Left colon (tissue), 2 donors: ENCODE results near the gene ZAP70. TPM values are rescaled to one million over a fixed set of nuclear protein-coding genes. Genes with fewer than 3 reads are reported as not detected.

ENCODE experiments used
- ATAC-seq: fragments of 200-7000 bp; cut with Tn5 transposase; one replicate; pipeline ENCODE4 v1.9.1; 2020; ENCODE audit warnings: mild to moderate bottlenecking, moderate library complexity
- DNase-seq, 2 donors: peaks; one replicate each; pipeline ENCODE4 v3.0.0-alpha.2; 2020
- intact Hi-C, 2 donors: fragments of 100-400 bp; cut with DNase I in 1 of 2; cut with micrococcal nuclease in 1 of 2; formaldehyde crosslinking; loops; one replicate each; pipeline versions ENCODE4 v1.11.2 to v1.14.0; 2022; cut with DNase I, micrococcal nuclease
- total RNA-seq, 2 donors: library from RNA; stranded (reverse); fragmentation: NEBNext Ultra II Directional; extraction: Animal tissue kit (Norgen Biotek cat#: 25700); gene quantifications; one replicate each; pipeline ENCODE4 v1.2.1, GENCODE V29; 2021
- donor health status: DM: no; HTN: no; CAD: no.
- donor health status: DM: yes; HTN: yes; CAD: no.

ZAP70 gene
- total RNA-seq, 2 donors from 2014 or later = 2.8 to 2.9 TPM

DNA sequence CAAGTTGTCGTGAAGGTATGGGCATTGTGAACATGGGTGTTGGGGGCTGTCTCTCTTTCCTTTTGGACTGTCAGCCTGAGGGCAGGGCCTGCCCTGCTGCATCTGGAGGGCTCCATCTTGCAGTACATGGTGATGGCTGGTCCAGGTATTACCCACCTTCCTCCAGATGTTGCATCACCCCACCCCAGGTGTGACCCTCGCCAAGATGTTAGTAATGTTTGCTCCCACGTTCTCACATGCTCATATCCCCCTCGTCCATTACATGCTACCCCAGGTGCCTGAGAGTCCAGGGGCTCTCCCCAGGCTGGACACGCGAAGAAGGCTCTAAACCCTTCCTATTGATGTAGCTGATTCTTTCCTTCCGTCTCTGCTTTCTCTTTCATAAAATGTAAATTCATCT lies 13.9 kb downstream of the ZAP70 start:
- ATAC-seq (no peak), DNase-seq (no peak)
- intact Hi-C loops = no loop called here

DNA sequence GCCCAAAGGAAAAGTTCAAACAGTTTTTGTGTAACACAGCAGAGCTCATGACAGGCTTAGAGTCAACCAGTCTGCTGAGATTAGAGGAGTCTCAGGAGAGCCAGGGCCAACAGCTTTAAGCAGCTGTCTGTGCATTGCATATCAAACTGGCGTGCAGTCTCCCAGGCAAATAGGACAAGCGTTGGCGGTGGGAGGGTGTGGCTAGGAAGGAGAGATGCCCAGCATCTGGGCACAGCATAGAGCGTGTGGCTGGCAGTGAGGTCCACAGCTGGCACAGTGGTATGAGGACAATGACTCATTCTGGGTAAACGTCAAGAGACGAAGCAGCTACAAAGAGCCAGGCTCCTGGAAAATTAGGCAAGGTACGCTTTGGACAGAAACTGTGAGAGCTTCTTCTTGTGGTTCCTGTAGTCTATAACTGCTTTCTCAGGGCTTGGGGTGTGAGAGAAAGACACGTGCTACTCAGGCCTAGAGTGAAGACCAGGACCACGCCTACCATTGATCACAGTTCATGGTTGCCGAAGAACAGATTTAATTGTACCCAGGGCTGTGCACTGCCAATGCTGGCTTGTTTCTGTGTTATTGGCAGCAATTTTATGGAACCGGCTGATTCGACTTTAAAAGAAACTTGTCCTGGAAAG lies 14.8 kb downstream of the ZAP70 start:
- peak; percentile 28 for ATAC-seq
- no peak for DNase-seq
- intact Hi-C loops = no loop called here

DNA sequence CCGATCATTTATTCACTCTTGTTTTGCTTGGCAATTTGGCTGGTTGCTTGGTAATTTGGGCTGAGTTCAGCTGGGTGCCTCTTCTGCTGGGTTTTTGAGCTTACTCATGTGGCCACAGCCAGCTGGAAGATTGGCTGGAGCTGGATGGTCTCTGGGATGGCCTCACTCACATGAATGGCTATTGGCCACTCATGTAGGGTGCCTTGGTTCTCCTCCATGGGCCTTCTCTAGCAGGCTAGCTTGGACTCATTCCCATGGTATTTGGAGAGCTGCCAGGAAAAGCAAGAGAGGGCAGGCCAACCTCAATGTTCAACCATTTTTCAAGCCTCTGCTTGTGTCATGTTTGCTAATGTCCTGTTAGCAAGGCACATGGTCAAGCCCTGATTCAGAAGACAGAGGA lies 16.9 kb downstream of the ZAP70 start:
- intact Hi-C loops = no loop called here
- ATAC-seq (no peak), DNase-seq (no peak)

DNA sequence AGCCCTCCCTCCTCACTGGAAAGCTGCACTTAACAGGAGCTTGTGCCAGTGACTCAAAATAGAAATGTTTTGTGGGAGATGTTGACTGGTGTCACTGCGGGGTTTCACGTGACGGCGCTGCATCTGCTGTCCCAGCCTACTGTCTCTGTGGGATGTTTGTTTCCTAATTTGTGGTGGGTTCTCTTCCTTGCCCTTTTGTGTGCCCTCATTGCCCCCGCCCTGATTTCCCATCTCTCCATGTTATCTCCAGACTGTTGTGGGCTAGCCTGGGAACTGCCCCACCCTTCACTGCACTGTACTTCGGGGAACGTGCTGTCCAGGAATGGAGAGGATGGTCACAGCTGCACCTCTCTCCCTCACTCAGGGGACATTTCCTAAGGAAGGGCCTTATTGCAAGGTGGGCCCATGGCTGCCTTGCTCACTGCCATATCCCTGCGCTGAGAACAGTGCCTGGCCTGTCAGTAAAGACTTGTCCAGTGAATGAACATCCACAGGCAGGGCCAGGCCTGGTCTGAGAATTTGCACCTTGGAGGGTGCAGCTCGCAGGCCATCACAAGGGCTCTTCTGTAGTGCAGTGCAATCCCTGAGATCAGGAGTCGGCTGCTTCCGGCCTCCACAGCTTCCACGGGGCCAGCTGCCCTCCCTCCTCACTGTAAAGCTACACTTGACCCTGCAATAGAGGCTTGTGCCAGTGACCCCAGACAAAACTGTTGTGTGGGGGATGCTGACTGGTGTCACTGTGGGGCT lies 18.1 kb downstream of the ZAP70 start:
- intact Hi-C loops = no loop called here
- ATAC-seq (no peak), DNase-seq (no peak)

DNA sequence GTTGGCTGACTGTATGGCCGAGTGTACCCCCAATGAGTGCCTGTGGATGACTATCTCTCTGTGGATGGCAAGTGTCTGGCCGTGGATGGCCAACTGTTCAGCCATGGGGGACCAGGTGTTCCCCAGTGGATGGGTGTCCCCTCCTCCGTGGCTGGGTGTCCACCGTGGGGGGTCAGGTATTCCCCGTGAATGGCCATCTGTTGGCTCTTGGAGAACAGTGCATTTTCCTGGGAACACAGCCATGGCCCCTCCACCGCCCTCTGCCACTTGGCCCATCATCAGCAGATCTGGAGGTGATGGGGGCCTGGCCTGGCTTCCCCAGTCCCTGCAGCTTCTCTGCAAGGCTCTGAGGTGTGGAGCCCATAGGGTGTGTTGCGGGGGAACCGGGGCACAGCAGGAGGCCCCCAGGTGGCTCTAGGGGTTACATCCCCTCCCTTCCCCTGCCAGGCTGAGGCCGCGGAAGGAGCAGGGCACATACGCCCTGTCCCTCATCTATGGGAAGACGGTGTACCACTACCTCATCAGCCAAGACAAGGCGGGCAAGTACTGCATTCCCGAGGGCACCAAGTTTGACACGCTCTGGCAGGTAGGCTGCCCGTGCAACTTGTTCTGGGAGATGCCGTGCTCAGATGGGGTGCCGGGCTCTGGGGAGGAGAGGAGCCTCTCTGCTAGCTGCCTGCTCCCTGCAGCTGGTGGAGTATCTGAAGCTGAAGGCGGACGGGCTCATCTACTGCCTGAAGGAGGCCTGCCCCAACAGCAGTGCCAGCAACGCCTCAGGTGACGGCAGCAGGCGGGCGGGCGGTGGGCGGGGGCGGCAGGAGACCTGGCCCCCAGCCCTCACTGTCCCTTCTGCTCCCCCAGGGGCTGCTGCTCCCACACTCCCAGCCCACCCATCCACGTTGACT lies 19.3 kb downstream of the ZAP70 start:
- ATAC-seq (no peak), DNase-seq (no peak)
- intact Hi-C loops = no loop called here

DNA sequence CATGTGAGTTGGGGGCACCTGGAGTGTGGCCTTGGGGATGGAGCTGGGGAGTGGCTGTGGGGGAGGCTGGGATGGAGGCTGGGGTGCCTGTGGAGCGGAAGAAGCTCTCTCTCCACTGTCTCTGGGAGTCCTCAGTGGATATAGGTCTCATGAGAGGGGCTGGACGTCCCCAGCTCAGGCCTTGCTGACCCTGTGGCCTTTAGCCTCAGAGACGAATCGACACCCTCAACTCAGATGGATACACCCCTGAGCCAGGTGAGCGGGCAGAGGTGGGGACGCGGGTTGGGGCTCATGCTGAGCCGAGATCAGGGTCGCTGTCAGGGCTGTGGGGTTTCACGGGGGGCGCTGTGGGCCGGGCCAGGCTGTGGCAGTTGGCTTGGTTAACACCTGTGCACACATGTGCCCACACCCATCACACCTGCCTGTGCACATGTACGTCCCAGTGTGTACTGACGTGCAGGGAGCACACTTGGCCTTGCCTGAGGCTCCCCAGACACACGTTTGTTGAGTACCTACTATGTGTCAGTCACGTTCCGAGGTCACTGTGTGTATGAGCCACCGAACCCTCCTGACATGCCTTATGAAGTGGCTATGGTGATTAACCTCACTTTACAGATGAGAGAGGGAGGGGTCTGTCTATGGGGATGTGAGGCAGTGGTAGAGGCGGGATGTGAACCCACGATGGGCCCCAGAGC lies 20.1 kb downstream of the ZAP70 start:
- DNase-seq = no peak
- intact Hi-C loops = no loop called here

DNA sequence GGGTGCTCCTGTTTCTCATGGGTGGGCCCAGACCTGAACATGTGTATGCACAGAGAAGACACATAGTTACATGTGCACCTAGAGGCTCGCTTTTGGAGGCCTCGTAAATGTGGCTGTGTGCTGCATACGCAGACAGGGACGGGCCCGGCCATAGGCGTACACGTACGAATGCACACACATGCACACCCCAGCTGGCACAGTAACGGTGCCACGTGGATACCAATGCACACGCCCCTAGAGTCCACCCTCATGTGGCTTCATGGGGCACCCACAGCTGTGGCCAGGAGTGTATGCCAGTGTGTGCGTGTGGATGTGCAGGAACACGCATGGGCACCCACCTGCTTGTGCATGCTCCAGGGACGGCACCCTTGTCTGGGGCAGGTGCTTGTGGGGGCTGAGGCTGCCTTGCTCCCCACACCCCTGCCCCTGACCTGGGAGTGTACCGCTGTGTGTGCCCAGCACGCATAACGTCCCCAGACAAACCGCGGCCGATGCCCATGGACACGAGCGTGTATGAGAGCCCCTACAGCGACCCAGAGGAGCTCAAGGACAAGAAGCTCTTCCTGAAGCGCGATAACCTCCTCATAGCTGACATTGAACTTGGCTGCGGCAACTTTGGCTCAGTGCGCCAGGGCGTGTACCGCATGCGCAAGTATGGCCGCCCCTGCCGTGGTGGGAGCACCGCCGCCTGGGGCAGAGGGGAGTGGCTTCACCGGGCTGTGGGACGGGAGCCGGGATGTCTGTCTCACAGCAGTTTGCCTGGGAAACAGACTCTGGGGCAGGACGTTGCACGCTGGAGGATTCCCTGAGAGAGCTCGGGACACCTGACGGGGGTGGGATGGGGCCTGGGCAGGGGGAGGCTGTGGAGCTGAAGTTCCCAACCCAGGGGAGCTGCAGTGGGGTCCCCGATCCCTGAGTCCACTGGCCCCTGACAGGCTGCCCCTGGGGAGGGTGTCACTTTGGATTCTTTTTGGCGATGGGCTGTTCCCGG lies 21.0 kb downstream of the ZAP70 start:
- DNase-seq = no peak
- intact Hi-C loops = no loop called here
- ATAC-seq = no peak

More for the DNA sequence above, 20.1 kb downstream of the ZAP70 start:
- ATAC-seq = no peak

DNA sequence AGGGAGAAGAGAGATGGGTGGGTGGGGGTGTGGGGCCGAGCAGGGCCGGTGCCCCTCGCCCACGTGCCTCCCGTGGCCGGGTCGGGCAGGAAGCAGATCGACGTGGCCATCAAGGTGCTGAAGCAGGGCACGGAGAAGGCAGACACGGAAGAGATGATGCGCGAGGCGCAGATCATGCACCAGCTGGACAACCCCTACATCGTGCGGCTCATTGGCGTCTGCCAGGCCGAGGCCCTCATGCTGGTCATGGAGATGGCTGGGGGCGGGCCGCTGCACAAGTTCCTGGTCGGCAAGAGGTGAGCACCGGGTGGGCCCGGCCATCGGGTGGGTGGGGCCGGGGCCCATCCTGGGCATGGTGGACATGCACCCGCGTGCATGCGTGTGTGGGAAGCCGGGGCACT lies 21.8 kb downstream of the ZAP70 start:
- intact Hi-C loops = no loop called here
- no peak for DNase-seq
- no peak for ATAC-seq

DNA sequence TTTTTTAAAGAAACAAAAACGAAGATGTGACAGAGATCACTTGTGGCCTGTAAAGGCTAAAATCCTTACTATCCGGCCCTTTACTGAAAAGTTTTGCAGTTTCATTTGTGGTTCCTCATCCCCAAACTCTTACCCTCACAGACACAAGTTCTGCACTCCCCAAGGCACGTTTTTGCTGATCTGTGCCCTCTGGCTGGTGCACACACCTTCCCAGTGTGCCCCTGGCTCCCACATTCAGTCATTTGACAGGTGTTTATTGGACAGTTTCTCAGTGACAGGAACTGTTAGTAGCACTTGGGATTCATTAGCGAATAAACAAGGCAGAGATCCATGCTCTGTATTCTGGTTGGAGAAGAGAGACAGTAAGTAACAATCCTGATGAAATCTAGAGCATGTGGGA lies 22.8 kb downstream of the ZAP70 start:
- DNase-seq (no peak), ATAC-seq (no peak)
- intact Hi-C loops = no loop called here

DNA sequence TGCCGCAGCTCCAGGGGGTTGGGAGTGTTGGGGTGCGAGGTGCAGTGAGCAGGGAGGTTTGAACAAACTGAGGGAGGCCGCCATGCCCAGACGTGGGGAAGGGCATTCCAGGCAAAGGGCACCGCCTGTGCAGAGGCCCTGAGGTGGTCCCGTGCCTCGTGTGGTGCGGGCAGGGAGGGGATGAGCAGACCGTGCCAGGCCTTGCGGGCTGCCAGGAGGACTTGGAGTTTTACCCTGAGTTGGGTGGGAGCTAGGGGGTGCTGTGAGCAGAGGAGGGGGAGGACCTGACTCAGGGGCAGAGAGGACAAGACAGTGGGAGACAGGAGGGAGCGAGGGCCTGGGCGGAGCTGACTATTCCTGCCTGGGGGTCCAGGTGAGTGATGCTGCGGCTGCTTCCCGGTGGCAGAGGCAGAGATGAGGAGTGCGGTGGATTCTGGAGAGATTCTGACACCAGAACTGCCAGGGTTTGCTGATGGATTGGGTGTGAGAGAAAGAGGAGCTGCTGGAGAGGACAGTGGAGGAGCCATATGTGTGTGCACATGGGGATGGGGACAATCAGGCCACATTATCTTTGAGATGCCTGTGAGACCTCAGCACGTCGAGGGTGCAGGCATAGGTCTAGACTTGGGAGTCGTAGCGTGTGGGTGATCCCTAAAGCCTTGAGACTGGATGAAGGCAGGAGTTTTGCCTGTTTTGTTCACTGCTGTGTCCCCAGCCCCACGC lies 23.4 kb downstream of the ZAP70 start:
- no peak for DNase-seq
- ATAC-seq = no peak
- intact Hi-C loops = no loop called here

DNA sequence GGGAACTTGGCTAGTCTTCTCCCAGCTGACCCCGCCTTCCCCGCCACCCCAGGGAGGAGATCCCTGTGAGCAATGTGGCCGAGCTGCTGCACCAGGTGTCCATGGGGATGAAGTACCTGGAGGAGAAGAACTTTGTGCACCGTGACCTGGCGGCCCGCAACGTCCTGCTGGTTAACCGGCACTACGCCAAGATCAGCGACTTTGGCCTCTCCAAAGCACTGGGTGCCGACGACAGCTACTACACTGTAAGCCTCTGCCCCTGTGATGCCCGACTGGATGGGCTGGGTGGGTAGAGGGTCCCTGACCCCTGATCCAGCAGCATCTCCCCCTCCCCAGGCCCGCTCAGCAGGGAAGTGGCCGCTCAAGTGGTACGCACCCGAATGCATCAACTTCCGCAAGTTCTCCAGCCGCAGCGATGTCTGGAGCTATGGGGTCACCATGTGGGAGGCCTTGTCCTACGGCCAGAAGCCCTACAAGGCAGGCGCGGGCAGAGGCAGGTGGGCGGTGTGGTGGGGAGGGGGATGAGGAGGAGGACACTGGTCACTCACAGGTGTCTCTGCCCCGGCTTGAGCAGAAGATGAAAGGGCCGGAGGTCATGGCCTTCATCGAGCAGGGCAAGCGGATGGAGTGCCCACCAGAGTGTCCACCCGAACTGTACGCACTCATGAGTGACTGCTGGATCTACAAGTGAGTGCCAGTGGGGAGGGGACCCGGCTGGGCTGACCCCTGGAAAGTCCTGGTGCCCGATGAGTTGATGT lies 24.2 kb downstream of the ZAP70 start:
- DNase-seq = no peak
- no peak for ATAC-seq
- intact Hi-C loops = no loop called here

DNA sequence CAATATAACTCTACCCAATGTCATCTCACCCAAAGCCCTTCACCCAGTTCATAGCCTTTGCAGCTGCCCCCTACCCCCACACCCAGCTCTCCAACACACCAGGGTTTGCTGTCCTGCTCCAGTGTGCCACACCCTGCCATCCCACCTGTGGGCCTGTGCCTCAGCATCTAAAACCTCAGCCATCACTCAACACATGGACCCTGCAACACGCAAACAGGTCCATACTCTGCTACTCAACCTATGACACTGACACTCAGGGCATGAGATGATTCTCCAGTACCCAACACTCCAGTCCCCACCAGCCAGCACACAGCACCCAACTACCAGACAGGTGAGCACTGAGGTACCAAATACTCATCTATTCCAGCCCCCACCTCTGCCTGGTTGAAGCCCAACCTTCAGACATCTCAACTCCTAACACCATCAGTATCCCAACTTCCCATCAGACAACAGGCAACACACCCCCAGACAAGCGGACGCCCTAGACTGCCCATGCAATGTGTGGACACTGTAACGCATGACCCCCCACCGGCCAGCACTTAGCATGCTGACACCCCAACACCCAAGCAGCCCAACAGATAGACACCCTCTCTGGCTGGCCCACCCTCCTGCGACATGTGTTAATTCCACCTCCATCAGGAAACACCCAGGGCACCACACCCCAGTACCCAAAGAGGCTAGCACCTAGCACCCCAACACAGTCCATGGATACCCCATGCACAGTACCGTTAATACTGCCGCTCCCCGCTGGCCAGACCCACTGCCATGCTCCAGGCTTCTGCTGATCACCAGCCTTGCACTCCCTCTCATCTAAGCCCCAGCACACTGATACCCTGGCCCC lies 25.0 kb downstream of the ZAP70 start:
- ATAC-seq = no peak
- DNase-seq = no peak
- intact Hi-C loops = no loop called here

DNA sequence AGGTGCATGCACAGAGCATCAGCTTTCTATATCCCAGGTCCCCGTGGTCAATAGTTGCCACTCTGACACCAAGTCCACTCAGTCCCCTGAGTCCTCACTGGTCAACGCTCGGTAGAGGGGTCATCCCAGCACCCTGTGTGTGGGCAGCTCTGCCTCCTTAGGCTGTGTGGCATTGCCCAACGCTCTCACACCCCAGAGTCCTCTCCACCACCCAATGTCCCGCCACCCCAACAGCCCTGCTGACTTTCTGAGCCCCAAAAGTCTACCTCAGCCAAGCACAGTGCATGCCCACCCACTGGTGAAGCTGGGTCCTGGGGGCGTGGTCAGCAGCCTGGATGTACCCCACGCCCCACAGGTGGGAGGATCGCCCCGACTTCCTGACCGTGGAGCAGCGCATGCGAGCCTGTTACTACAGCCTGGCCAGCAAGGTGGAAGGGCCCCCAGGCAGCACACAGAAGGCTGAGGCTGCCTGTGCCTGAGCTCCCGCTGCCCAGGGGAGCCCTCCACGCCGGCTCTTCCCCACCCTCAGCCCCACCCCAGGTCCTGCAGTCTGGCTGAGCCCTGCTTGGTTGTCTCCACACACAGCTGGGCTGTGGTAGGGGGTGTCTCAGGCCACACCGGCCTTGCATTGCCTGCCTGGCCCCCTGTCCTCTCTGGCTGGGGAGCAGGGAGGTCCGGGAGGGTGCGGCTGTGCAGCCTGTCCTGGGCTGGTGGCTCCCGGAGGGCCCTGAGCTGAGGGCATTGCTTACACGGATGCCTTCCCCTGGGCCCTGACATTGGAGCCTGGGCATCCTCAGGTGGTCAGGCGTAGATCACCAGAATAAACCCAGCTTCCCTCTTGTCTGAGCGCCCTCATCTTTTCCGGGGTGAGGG lies 25.9 kb downstream of the ZAP70 start:
- DNase-seq (no peak), ATAC-seq (no peak)
- intact Hi-C loops = no loop called here

DNA sequence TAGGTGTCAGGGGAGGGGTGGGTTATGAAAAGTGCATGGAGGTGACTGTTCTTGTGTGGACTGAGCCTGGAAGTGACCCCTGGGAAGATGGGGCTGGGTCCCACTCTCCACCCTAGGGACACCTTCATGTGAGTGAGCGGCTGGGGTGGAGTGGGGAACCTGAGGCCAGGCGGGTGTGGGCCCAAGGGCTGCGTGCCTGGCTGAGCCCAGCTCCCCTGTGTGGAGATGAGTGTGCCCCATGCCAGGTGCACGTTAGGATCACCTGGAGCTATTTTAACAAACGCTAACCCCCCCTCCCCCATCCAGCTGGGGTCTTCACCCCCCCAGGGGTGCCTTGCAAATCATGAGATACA lies 26.5 kb downstream of the ZAP70 start:
- no peak for ATAC-seq
- DNase-seq = no peak
- intact Hi-C loops = no loop called here

DNA sequence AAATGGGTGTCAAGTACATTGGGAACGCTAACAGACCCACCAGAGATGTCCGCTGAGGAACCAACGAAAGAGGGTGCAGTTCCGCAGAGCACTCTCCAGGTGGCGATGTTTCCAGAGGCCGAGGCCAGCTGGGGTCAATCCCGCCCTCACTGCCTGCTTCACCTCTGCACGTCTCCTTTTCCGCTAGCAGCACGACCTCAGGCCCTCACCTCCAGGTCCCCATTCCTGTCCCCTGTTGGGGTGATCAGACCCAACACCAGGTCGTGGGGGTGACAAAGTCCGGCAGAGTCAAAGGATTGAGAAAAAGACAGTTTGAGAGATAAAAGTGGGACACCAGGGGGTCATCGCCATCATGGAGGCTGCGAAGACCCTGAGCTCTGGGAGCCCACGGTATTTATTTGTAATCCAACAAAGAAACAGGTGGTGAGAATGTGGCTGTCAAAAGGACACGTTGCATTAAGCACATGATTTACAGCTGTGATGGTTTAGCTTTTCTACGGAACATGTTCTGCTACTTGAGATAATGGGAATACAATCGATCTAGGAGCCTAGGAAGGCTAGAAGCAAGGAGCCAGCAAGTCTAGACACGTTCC lies 27.3 kb downstream of the ZAP70 start:
- DNase-seq = peak in 1 of 2 donors; percentile 55
- intact Hi-C loops = no loop called here
- ATAC-seq = peak; percentile 73
